Caco-2 (cell line): ENCODE data around the gene CRABP1. TPM values are rescaled to one million over a fixed set of nuclear protein-coding genes. Genes with fewer than 3 reads are reported as not detected.
A peak's percentile ranks its signal among the peaks of the same experiment; 100 is the strongest.

Experiments
- BruUV-seq: library from RNA; stranded (reverse); fragments of 400-500 nt; replicated peaks from 2 replicates; lab custom pipeline; 2021; lab: Mats Ljungman, UMichigan
- CTCF ChIA-PET: fragments of 300-600 bp; sonication (Branson Sonifier 250); formaldehyde crosslinking; loops from one replicate; lab custom pipeline; 2022; ENCODE audit warnings: antibody characterized with exemption; lab: Charles Lee
- POLR2A ChIA-PET: fragments of 300-600 bp; sonication (Branson Sonifier 250); formaldehyde crosslinking; loops from one replicate; lab custom pipeline; 2022; ENCODE audit warnings: antibody characterized with exemption; lab: Charles Lee
- DNase-seq, 2 experiments: peaks; one replicate each; pipeline versions ENCODE4 v3.0.0 to v3.0.0-alpha.2; 2020 to 2022
- H3K27me3 ChIP-seq: replicated peaks from 2 replicates; pipeline ENCODE4 v1.6.0; 2011; ENCODE audit warnings: low read length; ENCODE audit not compliant: control insufficient read depth, insufficient read depth
- H3K36me3 ChIP-seq: 2 replicates; pipeline ENCODE4 v1.5.1; 2011; ENCODE audit warnings: low read length; ENCODE audit not compliant: control insufficient read depth, insufficient read depth
- H3K4me1 ChIP-seq: fragments of 250-450 bp; sonication (Bioruptor Pico); 2 replicates; pipeline ENCODE4 v1.5.1; 2020; ENCODE audit warnings: mild to moderate bottlenecking
- H3K4me3 ChIP-seq: 2 replicates; pipeline ENCODE4 v1.5.1; 2011; ENCODE audit warnings: low read depth, mild to moderate bottlenecking, control low read depth, low read length
- H3K9me3 ChIP-seq: fragments of 250-450 bp; sonication (Bioruptor Pico); 2 replicates; pipeline ENCODE4 v1.5.1; 2020; ENCODE audit warnings: mild to moderate bottlenecking, moderate library complexity
- H3K27ac Mint-ChIP-seq: one replicate; pipeline ENCODE4 v1.8.0; 2022; ENCODE audit warnings: mixed read lengths; ENCODE audit not compliant: unreplicated experiment
- H3K27me3 Mint-ChIP-seq: one replicate; pipeline ENCODE4 v1.8.0; 2022; ENCODE audit warnings: mixed read lengths; ENCODE audit not compliant: insufficient read depth, unreplicated experiment
- H3K36me3 Mint-ChIP-seq: one replicate; pipeline ENCODE4 v1.8.0; 2022; ENCODE audit warnings: mild to moderate bottlenecking, mixed read lengths; ENCODE audit not compliant: insufficient read depth, unreplicated experiment
- H3K4me1 Mint-ChIP-seq: one replicate; pipeline ENCODE4 v1.8.0; 2022; ENCODE audit warnings: low read depth, mixed read lengths; ENCODE audit not compliant: unreplicated experiment
- H3K4me3 Mint-ChIP-seq: one replicate; pipeline ENCODE4 v1.8.0; 2022; ENCODE audit warnings: mild to moderate bottlenecking, moderate library complexity, mixed read lengths; ENCODE audit not compliant: unreplicated experiment
- H3K9me3 Mint-ChIP-seq: one replicate; pipeline ENCODE4 v1.8.0; 2022; ENCODE audit warnings: mixed read lengths; ENCODE audit not compliant: unreplicated experiment
- CTCF ChIP-seq, 2 experiments: fragments of 200-600 bp in 1 of 2; IDR thresholded peaks; 1 replicate in 1 of 2; 2 replicates in 1 of 2; pipeline versions ENCODE4 v1.5.1 to v1.8.0; 2011 to 2022; ENCODE audit warnings: antibody characterized with exemption in 1 of 2, control low read depth in 1 of 2, inconsistent platforms in 1 of 2, low read depth in 1 of 2, low read length in 1 of 2, mild to moderate bottlenecking in 1 of 2, moderate library complexity in 1 of 2; ENCODE audit not compliant: insufficient read depth in 1 of 2, severe bottlenecking in 1 of 2, unreplicated experiment in 1 of 2
- intact Hi-C: fragments of 100-400 bp; cut with micrococcal nuclease; formaldehyde crosslinking; loops from one replicate; pipeline ENCODE4 v1.10.0; 2022; ENCODE audit not compliant: unreplicated experiment
- total RNA-seq: library from RNA; stranded (reverse); gene quantifications from 2 replicates; pipeline ENCODE4 v1.2.3, GENCODE V29; 2022

CRABP1 gene
- total RNA-seq, 1 experiment from 2014 or later: 113 TPM

- no peaks in the 10 kb centered on the region for H3K36me3 ChIP-seq
- Mint-ChIP-seq H3K36me3 (peaks cover 6% of the 10 kb centered on the region), H3K27me3 (no peaks in the 10 kb centered on the region), H3K9me3 (no peaks in the 10 kb centered on the region), H3K27ac (peak overlapping the region; percentile 74), H3K4me1 (peaks cover 23% of the 10 kb centered on the region), H3K4me3 (peak overlapping the region; percentile 65)
- BruUV-seq: no TSS peak
- no peaks in the 10 kb centered on the region for H3K9me3 ChIP-seq
- ChIA-PET POLR2A (interaction anchor here (1.0 to 1.5 kb wide), 2 partner anchors 16 to 78 kb away, joined by 3 to 9 read pairs; no protein-coding TSS in a partner anchor), CTCF (interaction anchor here (0.8 to 1.4 kb wide), 2 partner anchors 16 to 64 kb away, joined by 4 read pairs; no protein-coding TSS in a partner anchor)
- no peak for TF ChIP-seq CTCF (IDR thresholded peaks at IDR 0.05; ENCODE audit: insufficient read depth in 1 of 2, low read depth in 1 of 2, low read length in 1 of 2, severe bottlenecking in 1 of 2, unreplicated experiment in 1 of 2)
- DNase-seq: no peak
- intact Hi-C loops: no loop called here
- H3K27me3 ChIP-seq: no peaks in the 10 kb centered on the region
- H3K4me3 ChIP-seq: no peak overlapping the region
- peaks cover 27% of the 10 kb centered on the region for H3K4me1 ChIP-seq
Observed at GRCh38 chr15:78359041-78359808, 19.1 kb downstream of the CRABP1 start.

- H3K27ac Mint-ChIP-seq: no peak overlapping the region
- H3K36me3 ChIP-seq: no peaks in the 10 kb centered on the region
- H3K36me3 Mint-ChIP-seq: peaks cover 6% of the 10 kb centered on the region
- TF ChIP-seq CTCF (IDR thresholded peaks at IDR 0.05; ENCODE audit: insufficient read depth in 1 of 2, low read depth in 1 of 2, low read length in 1 of 2, severe bottlenecking in 1 of 2, unreplicated experiment in 1 of 2): no peak
- H3K4me3 Mint-ChIP-seq: no peak overlapping the region
- intact Hi-C loops: no loop called here
- peaks cover 27% of the 10 kb centered on the region for H3K4me1 ChIP-seq
- H3K4me1 Mint-ChIP-seq: peaks cover 23% of the 10 kb centered on the region
- DNase-seq: no peak
- no peaks in the 10 kb centered on the region for H3K27me3 Mint-ChIP-seq
- POLR2A ChIA-PET: no interaction called here
- CTCF ChIA-PET: no interaction called here
- no peaks in the 10 kb centered on the region for H3K9me3 Mint-ChIP-seq
- no peaks in the 10 kb centered on the region for H3K9me3 ChIP-seq
- no peak overlapping the region for H3K4me3 ChIP-seq
- H3K27me3 ChIP-seq: no peaks in the 10 kb centered on the region
- BruUV-seq: no TSS peak
Observed at GRCh38 chr15:78360367-78360801, 20.2 kb downstream of the CRABP1 start.

GRCh38 chr15:78360958-78361718, 21.0 kb downstream of the CRABP1 start:
- POLR2A ChIA-PET: no interaction called here
- CTCF ChIA-PET: no interaction called here
- no TSS peak for BruUV-seq

More at GRCh38 chr15:78360958-78361718, 21.0 kb downstream of the CRABP1 start:
- intact Hi-C loops: no loop called here
- Mint-ChIP-seq H3K27me3 (no peaks in the 10 kb centered on the region), H3K4me1 (peaks cover 23% of the 10 kb centered on the region), H3K4me3 (no peak overlapping the region), H3K27ac (no peak overlapping the region), H3K9me3 (no peaks in the 10 kb centered on the region), H3K36me3 (peaks cover 6% of the 10 kb centered on the region)
- Histone ChIP-seq H3K4me3 (no peak overlapping the region), H3K4me1 (peaks cover 27% of the 10 kb centered on the region), H3K27me3 (no peaks in the 10 kb centered on the region), H3K9me3 (no peaks in the 10 kb centered on the region), H3K36me3 (no peaks in the 10 kb centered on the region)
- TF ChIP-seq CTCF (IDR thresholded peaks at IDR 0.05; ENCODE audit: insufficient read depth in 1 of 2, low read depth in 1 of 2, low read length in 1 of 2, severe bottlenecking in 1 of 2, unreplicated experiment in 1 of 2): no peak
- no peak for DNase-seq
